Measurements from ENCODE around the gene ZMAT1.
A peak's percentile ranks its signal among the peaks of the same experiment; 100 is the strongest.
"Not testable (repeated sequence)": the region's sequence is repeated elsewhere in the genome, so short reads cannot be mapped to it uniquely, and the experiment has no call there.

Gene ZMAT1

DNA sequence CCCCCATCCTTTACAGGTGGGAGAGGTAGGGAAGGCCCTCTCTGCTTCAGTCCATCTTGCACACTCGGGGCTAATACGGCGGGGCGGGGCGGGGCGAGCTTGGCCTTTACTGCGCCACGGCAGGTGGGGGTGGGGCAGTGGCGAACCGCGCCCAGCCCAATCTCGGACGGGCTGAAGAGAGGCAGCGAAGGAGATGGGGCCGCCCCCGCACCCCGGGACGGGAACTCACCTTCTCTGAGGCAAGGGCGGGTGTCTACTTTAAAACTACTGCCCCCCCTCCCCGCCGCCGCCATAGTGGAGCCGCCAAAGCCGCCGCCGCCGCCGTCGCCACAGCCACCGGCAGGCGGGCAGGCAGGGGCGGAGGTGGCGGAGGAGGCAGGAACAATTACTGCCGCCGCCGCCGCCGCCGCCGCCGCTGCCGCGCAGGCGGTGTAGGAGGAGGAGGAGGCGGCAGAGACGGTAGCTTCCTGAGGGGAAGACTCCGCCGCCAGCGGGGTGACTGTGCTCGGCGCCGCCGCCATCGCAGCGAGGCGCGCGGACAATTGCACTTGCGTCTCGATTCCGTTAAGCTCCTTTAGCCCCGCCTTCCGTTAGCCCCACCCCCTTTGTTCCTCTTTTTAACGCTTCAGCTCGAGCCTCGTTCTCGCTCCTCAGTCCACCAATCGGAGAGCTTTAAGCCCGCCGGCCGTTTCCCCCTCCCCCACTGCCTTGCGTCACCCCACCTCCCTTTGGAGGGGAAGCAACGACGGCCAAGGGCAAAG, at the start of gene ZMAT1:
ZMAT1 (minus strand) TSS at position 540 of the 761 bp plus-strand sequence; CDS start at position 521, 19 bp downstream.
- DNase-seq: peak; percentile 95

DNA sequence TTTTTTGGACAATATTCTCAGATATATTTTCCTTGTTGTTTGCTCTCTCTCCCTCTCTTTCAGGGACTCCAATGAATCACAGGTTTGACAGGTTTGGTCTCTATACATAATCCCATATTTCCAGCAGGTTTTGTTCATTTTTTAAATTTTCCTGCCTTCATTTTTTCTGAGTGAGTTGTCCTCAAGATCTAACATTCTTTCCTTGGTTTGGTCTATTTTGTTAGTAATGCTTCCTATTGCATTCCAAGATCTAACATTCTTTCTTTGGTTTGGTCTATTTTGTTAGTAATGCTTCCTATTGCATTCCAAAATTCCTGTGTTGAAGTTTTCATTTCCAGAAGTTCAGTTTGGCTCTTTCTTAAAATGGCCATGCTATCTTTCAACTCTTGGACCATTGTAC, 45.3 kb upstream of the ZMAT1 start:
- no peak for DNase-seq

DNA sequence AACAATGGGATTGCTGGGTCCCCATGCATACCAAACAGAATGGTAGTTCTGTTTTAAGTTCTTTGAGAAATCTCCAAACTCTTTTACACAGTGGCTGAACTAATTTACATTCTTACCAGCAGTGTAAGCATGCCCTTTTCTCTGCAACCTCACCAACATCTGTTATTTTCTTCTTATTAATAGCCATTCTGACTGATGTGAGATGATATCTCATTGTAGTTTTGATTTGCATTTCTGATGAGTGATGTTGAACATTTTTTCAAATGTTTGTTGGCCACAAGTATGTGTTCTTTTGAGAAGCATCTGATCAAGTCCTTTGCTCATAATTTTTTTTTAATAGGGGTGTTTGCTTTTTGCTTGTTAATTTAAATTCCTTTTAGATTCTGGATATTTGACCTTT, 41.2 kb upstream of the ZMAT1 start:
- no peak for DNase-seq

DNA sequence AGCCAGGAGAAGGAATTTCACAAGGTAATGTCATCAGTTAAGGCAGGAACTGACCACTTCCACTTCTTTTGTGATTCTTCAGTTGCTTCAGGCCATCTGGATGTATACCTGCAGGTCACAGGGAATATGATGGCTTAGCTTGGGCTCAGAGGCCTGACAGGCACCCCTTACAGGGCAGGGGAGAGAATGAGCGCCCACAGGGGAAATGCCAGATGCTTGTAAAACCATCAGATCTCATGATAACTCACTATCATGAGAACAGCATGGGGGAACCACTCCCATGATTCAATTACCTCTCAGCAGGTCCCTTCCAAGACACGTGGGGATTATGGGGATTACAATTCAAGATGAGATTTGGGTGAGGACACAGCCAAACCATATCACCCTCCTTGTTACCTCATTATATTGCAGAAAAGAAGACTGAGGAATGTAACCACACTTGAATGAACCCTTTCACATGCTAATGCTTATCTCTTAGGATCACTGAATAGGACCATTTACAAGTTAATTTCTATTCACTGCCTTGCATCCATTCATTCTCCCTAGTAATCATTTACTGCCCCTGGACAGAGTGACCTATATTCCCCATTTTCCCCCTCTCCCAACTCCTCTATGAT, 33.2 kb upstream of the ZMAT1 start:
- not testable (repeated sequence) for DNase-seq

DNA sequence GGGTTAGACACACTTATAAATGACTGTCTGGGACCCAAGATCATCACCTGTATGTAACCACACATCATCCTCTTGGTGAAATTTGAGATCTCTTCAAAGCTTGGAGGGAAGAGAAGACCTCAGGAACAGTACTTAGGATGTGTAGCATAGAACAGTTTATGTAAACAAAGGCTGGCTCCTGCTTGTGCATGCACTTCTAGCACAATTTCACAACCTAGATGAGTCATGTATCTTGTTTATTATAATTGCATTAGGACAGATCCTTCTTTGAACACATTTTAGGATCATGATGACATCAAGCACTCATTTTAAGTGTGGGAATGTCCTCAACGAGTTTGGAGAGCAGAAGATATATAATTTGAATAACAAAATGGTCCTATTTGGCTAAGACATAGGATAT, 26.3 kb upstream of the ZMAT1 start:
- no peak for DNase-seq

DNA sequence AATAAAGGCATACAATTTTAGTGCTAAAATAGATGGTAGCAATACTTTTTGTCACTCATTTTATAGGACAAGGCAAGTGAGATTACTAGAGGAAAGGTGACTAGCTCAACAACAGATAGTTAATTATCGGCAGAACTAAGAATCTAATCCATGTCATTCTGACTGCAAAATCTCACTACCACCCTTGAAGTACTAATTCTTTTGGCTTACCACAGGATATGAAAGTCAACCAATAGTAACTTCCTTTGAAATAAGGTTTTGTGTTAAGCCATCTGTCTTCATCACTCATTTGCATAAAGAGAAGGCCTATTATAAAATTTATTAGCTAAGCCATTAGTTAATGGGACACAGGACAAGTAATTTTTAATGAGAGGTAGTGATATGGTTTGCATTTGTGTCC, 25.3 kb upstream of the ZMAT1 start:
- no peak for DNase-seq

DNA sequence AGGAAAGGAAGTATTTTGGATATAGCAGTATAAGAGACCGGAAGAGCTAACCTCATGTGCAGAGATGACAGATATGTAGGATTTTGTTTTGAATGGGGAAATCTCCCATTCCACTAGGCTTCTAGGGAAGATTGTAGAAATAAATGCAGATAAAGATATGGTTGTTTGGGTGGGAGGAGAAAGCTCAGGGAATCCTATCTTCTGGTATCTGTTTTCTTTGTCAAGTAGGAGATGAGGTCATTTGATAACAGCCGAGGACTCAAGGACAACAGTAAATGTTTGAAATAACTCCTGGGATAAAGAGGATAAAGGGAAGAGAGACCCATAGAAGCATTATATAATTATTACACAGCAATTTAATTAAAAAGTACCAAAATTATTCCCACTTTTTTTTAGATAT, 24.7 kb upstream of the ZMAT1 start:
- DNase-seq: no peak

DNA sequence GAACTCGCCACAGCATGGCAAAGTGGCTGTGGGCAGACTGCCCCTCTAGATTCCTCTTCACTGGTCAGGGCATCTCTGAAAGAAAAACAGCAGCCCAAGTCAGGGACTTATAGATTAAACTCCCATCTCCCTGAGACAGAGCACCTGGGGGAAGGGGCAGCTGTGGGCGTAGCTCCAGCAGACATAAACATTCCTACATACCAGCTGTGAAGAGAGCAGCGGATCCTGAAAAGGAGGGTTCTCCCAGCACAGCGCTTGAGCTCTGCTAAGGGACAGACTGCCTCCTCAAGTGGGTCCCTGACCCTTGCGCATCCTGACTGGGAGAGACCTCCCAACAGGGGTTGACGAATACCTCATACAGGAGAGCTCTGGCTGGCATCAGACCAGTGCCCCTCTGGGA, 18.8 kb upstream of the ZMAT1 start:
- DNase-seq: no peak

DNA sequence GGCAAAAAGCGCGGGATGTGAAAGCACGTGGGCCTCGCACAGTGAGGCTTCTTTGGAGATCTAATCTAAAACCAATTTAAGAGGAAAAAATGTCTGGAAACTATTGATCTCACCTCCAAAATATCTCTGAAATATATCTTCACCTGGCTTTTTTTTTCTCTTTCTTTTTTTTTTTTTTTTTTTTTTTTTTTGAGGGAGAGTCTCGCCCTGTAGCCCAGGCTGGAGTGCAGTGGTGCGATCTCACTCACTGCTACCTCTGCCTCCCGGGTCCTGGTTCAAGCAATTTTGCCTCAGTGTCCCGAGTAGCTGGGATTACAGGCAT, 383 bp upstream of the ZMAT1 start:
- no peak for DNase-seq

DNA sequence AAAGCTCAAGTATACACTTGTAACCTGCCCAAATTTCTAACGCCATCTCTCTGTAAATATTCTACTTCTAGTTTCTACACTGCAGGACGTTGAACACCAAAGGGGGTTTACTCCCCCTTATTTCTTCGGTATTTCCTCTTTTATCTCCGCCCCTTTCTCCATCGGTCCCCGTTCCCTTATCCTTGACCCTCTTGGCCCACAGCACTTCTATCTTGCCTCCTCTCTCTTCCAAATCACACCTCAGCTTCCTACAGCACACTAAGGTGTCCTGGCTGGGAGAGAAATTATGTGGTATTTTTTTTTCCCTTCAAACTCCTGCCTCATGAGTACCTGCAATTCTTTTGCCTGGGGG, 715 bp downstream of the ZMAT1 start:
- no peak for DNase-seq

DNA sequence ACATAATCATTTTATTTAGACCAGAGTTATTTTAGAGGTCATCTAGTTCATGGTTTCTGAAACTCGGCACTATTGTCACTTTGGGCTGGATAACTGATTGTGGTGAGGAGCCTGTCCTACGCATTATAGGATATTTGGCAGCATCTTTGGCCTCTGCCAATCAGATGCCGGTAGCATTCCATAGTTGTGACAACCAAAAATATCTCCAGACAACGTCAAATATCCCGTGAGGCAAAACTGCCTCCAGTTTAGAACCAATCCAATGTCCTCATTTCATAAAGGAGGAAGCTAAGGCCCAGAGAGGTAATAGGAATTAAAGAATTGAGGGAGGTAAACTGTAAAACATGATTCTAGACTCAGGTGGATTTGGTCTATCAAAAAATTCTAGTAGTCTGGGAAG, 6.1 kb downstream of the ZMAT1 start:
- DNase-seq: no peak

DNA sequence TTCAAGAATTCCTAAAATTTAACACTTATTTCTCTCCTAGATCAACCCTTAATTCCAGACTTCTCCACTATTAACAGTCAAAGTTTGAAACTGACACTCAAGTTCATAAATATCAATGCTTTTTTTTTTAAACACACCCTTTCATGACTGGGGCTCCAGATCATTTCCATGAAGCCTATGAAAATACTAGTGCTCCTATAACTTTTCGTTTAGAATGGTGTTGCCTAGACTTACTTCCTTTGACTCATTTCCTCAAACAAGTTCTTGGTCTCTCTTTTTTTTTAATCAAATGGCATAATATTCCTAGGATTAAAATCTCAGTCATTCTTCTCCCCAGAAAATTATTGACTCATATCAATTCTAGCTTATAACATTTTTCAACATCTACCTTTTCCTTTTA, 13.1 kb downstream of the ZMAT1 start:
- no peak for DNase-seq

DNA sequence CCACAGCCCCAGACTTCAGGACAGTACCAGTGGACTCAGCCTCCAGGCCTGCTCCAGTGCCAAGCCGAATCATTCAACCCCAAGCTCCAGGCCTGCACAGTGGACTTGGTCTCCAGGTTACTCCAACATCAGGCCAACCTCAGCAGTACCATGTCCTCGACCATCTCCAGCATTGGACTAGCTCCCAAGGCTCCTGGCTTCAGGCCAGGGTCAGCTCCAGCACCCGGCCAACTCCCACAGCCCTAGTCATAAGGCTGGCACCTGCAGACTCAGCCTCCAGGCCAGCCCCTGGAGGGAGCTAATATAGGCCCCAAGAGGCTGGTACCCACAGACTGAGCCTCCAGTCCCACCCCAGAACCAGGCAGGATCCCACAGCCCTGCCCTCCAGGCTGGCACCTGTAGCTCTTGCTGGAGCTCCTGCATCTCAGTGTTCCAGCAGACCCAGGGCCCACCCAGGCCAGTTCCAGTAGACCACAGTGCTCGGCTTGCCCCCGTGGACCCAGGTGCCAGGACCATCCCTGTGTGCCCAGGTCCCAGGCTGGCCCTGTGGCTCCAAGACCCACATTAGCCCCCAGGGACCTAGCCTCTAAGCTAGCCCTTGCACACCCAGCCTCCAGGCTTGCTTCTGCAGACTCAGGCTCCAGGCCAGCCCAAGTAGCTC, 25.6 kb downstream of the ZMAT1 start:
- no peak for DNase-seq

DNA sequence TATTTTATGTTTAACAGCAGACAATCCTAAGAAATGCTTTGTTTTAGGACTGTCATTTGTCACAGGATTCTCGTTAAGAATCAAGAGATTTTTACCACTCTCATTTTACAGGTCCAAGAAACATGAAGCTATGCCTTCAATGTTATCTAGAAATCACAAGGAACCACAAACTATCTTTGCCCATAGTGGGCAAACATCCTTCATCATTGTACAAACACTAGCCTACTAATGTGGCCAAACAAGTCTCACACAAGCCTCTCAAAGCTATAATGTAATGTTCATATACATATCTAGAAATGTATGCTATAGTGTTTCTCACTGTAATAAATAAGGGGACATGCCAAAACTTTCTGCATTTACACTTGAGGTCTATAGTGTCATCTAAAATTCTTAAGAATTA, 26.8 kb downstream of the ZMAT1 start:
- DNase-seq: no peak

All from CD4-positive, alpha-beta T cell treated with Interleukin-17A for 1 hour (primary cell).